ENCODE data around the gene FBXL16.

The FBXL16 gene

DNA sequence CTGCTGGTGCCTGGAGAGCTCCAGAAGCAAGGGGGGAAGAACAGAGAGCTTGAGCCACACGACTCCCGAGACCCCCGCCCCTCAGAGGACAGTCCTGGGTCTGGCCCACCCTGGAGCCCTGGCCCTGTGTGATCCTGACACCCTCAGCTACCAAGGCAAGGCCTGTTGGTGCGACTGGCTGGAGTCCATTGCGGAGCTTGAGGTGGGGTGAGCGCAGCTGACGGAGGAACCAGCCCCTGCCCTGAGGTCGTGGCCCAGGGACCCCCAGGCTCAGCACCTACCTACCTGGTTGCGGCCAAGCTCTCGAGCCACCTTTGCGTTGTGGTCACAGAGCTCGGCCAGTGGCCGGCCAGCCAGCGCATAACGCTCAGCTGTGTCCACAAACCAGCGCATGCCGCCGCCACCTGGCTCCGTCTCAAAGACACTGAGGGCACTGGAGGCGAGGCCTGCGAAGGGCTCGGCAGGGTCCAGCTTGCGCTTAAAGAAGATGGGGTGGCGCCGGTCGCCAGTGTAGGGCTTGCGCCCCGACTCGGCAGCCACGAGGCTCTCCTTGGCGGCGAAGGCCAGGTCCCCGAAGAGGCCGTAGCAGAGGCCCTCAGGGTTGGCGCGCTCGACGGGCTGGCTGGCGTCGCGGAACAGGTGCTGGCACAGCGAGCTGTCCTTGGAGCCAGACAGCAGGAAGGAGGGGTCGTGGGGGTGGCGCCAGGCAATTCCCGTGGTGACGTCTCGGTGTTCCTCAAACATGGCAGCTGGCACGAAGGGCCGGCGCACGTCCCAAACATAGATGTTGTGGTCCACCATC, 18.9 kb downstream of the FBXL16 start:
- no peak for DNase-seq

DNA sequence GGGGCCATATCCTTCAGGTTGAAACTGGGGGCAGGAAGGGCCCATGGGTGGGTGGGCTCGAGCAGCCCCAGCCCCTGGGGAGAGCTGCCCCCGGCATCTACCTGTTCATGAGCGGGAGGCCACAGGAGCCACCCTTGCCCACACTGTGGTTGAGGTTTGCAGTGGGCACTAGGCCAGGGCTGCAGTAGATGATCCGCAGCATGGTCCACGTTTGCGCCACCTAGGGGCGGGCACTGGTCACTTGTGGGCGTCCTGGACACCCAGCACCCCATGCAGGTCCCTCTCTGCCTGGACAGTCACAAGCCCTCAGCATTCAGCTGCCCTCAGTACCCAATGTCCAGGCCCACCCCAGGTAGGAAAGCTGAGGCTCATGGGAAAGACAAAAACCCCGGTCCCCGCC, 19.6 kb downstream of the FBXL16 start:
- DNase-seq = no peak

GRCh38 chr16:684961-685696, 20.5 kb downstream of the FBXL16 start:
- DNase-seq = no peak

DNA sequence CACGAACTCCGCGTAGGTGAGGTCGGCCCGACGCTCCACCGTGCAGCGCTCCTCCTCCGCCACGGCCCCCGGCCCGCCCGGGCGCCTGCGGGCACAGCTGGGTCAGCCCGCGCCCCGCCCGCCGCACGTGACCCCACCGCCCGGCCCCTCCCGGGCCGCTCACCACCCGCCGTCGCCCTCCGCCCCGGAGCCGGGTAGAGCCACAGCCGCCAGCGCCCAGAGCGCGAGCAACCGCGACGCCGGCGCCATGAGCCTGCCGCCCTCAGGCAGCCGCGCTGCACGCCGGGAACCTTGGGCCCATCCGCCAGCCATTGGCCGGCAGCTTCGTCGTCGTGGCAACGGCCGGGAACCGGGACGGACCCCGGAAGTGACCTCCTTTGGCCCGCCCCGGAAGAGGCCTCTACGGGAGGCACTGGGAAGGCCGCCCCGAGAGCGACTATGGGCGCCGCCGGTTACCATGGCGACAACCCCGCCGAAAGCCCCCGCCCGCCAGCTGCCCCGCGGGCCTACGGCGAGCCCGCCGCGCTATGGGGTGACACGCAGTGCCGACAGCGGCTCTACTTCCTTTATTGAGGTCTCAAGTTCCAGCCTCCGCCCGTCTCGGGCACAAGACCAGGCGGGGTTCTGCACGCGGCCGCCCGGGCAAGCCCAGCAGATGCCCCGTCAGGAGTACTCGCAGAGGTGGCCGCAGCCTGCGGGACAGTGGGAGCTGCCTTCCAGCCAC, 21.4 kb downstream of the FBXL16 start, which contains the start of gene JMJD8:
JMJD8 (minus strand) TSS at position 264 of the 724 bp plus-strand sequence; CDS start at position 249, 15 bp downstream.
- peak; percentile 93 to 95 for DNase-seq

GRCh38 chr16:683396-684070, 22.1 kb downstream of the FBXL16 start:
- no peak for DNase-seq

DNA sequence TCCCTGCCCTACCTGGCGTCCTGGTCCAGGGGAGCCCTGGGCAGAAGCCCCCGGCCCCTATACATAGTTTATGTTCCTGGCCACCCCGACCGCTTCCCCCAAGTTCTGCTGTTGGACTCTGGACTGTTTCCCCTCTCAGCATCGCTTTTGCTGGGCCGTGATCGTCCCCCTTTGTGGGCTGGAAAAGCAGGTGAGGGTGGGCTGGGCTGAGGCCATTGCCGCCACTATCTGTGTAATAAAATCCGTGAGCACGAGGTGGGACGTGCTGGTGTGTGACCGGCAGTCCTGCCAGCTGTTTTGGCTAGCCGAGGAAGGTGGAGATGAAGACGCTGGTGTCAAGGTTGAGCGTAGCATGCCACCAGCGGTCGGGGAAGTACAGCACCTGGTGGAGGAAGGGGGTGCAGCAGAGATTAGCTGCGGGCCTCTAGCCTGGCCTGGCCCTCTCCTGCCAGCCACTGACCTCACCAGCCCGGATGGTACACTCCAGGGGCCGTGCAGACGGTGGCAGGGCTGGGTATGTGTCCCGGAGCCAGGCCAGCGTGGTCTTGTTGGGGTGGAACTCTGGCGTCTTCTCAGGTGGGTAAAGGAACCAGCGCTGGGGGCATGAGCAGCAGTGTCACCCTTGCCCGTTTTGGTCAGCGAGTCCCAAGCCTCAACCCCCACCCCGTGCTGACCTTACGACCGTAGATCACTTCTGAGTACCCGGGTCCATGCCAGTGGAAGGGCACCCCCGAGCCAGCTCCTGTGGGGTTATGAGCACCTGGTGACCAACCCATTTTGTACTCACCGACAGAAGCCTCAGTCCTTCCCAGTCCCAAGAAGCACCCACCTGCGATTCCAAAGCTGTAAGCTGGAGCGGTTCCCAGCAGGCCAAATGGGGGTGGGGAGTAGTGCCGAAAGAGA, 22.9 kb downstream of the FBXL16 start:
- DNase-seq = no peak

- no peak for DNase-seq
Measured at GRCh38 chr16:681746-682427, 23.7 kb downstream of the FBXL16 start.

GRCh38 chr16:680967-681745, 24.4 kb downstream of the FBXL16 start:
- no peak for DNase-seq

GRCh38 chr16:680625-680945, 25.0 kb downstream of the FBXL16 start:
- DNase-seq = no peak

DNA sequence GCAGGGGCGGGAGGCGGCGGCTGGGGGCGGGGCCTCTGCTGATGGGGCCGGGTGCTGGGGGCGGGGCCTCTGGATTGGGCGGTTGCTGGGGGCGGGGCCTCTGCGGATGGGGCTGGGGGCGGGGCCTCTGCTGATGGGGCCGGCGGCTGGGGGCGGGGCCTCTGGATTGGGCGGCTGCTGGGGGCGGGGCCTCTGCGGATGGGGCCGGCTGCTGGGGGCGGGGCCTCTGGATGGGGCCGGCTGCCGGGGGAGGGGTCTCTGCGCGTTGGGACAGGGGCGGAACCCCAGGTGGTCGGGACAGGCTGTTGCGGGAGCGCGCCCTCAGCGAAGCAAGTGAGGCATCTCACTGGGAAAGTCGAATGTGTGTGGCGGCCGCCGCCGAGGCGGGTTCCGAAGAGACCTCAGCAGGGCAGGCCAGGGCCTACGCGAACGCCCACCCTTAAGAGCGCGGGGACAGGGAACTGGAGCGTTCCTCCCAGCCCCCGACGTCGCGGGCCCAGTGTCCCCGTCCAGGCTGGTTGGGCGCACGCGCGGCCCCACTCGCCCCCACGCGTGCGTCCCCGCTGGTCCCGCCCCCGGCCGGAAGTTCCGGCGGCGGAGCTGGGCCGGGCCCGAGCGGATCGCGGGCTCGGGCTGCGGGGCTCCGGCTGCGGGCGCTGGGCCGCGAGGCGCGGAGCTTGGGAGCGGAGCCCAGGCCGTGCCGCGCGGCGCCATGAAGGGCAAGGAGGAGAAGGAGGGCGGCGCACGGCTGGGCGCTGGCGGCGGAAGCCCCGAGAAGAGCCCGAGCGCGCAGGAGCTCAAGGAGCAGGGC, 25.6 kb downstream of the FBXL16 start, which contains the start of gene STUB1:
STUB1 (plus strand) TSS at position 597 of the 811 bp plus-strand sequence; CDS start at position 713, 116 bp downstream.
- peak; percentile 88 to 90 for DNase-seq

DNA sequence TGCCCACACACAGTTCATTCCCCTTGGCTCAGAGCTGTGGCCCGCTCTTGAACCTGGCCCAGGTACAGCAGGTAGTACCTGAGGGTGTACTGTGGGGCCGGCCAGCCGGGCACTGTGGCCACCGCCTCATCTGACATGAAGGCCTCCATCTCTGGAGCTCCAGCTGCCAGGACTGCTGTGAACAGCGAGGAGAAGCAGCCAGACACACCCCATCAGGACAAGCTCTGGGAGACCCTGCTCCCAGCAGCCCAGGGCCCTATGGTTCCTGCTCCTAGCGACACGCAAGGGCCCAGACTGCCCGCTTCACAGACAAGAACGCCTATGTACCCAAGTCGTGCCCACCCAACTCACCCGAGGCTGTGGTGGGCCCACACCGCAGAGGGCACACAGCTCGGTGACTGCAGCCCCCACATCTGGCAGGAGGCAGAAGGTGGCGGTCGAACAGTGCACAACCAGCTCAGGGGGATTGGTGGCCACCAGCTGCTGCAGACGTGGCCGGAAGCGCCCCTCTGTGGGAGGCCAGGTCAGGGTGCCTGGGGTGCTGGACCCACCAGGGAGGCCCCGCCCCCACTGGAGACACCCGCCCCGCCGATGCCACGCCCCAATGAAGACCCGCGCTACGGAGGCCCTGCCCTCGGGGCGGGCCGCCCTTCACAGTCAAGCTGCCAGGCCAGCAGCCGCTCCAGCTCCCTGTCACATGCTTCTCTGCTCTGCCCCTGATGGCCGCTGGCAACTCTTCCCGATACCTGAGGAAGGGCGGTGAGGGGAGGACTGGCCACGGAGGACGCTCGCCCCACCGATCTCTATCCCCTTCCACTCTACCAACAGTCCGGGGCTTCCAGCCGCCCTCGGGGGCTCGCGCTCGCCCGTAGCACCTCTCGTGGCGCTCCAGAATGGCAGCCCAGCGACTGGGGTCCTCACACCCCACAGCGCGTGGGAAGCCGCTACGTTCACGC, 26.5 kb downstream of the FBXL16 start:
- peak in 1 of 2 experiments; percentile 39 for DNase-seq

DNA sequence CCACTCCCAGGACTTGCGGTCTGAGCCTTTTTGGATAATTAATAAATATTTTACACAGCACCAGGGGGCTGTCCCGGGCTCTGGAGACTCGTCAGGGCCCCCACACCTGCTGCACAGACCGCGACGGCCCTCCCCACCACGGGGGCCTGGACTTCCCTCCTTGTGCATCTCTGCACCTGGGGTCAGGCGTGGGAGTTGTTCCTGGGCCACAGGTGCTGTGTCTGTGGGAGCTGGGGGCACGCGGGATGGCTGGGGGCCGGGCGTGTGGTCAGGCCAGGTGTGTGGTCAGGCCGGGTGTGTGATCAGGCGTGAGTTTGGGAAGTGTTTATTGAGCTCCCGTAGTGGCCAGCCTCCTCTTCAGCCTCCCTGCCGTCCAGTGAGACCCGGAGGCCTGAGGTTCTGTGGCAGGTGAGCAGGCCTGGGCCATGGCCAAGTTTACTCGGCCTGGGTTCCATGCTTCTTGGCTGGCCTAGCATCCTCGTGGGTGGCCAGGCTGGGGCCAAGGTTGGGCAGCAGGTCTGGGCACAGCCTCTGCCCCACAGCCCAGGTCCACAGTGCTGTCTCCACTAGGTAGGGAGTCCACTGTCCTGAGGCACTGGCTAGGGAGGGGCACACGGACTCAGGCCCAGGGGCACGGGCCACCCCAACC, 27.3 kb downstream of the FBXL16 start:
- DNase-seq = no peak

DNA sequence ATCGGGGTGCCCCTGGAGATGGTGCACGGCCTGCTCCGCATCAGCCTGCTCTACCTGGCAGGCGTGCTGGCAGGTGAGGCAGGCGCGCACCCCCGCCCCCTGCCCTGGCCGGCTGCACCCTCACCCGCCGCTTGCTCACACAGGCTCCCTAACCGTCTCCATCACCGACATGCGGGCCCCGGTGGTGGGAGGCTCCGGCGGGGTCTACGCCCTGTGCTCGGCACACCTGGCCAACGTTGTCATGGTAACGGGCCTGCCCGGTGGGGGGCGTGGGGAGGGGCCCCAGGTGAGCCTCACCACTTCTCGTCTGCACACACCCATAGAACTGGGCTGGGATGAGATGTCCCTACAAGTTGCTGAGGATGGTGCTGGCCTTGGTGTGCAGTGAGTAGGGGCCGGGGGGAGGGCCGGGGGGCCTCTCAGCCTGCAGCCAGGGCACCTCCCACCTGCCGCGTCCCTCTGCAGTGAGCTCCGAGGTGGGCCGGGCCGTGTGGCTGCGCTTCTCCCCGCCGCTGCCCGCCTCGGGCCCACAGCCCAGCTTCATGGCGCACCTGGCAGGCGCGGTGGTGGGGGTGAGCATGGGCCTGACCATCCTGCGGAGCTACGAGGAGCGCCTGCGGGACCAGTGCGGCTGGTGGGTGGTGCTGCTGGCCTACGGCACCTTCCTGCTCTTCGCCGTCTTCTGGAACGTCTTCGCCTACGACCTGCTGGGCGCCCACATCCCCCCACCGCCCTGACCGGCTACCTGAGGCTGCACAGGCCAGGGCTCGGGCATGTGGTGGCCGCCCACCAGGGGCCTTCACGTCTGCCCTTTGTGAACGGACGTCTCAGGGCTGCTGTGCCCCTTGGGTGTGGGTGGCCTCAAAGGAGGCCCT, 28.0 kb downstream of the FBXL16 start:
- no peak for DNase-seq

DNA sequence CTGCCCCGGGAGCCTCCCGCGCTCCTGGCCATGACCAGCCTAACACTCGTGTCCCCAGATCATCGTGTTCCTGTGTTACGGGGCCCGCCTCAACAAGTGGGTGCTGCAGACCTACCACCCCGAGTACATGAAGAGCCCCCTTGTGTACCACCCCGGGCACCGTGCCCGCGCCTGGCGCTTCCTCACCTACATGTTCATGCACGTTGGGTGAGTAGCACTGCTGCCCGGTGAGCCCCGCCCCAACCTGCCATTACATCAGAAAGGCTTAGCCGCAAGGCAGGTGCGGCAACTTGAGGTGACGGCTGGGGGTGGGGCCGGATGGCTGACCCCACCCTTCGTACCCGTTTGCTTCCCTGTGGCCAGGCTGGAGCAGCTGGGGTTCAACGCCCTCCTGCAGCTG, 28.7 kb downstream of the FBXL16 start:
- peak in 1 of 2 experiments; percentile 28 for DNase-seq

- no peak for DNase-seq
Measured at GRCh38 chr16:676565-676902, 29.1 kb downstream of the FBXL16 start.

DNA sequence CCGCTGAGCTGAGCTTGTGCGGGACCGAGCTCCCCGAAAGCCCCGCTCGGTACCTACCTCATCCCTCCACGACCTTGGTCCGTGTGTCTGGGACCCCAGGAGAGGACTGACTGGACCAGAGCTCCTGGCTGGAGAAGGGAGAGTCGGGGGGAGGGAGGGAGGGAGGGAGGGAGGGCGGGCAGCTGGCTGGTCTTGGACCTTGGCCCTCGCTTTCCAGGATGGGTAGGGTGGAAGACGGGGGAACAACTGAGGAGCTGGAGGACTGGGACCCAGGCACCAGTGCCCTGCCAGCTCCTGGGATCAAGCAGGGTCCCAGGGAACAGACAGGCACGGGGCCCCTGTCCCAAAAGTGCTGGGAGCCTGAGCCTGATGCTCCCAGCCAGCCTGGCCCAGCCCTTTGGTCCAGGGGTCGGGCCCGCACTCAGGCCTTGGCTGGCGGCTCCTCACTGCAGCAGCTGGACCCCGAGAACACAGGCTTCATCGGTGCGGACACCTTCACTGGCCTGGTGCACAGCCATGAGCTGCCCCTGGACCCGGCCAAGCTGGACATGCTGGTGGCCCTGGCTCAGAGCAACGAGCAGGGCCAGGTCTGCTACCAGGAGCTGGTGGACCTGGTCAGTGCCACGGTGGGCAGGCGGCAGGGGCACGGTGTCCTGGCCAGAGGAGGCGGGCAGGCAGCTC, 29.6 kb downstream of the FBXL16 start:
- no peak for DNase-seq
